ENCODE measurements around the gene KRTAP13-1. TPM values are rescaled to one million over a fixed set of nuclear protein-coding genes. Genes with fewer than 3 reads are reported as not detected.

Gene KRTAP13-1
- not detected in 2 replicates for total RNA-seq

- Mint-ChIP-seq H3K27me3 (no peaks in the 10 kb centered on the region), H3K9me3 (no peaks in the 10 kb centered on the region), H3K4me3 (no peak within 1 kb of the TSS)
Observed at GRCh38 chr21:30395731-30396130, at the start of gene KRTAP13-1. Gene KRTAP13-1, plus strand, starts transcription at chr21:30396031. Its CDS starts 56 bp downstream, at chr21:30396087.

GRCh38 chr21:30348506-30348905 is 47.3 kb upstream of the KRTAP13-1 start, which contains the start of gene KRTAP23-1:
Gene KRTAP23-1, minus strand, starts transcription at chr21:30348606. Its CDS starts 0 bp downstream, at chr21:30348606.
- Mint-ChIP-seq H3K27me3 (no peaks in the 10 kb centered on the region), H3K4me1 (no peaks in the 10 kb centered on the region)

More at GRCh38 chr21:30395731-30396130, at the start of gene KRTAP13-1:
- H3K27ac Mint-ChIP-seq = no peak within 1 kb of the TSS
- DNase-seq = no peak
- H3K36me3 Mint-ChIP-seq (ENCODE audit: low read depth) = no peaks in the 10 kb centered on the region
- intact Hi-C loops (cut with micrococcal nuclease) = no loop called here
- H3K4me1 Mint-ChIP-seq = no peaks in the 10 kb centered on the region

GRCh38 chr21:30349572-30349971 is 46.3 kb upstream of the KRTAP13-1 start:
- intact Hi-C loops (cut with micrococcal nuclease) = no loop called here
- DNase-seq = no peak
- H3K27ac Mint-ChIP-seq = no peak overlapping the region
- no peaks in the 10 kb centered on the region for H3K4me1 Mint-ChIP-seq
- H3K27me3 Mint-ChIP-seq = no peaks in the 10 kb centered on the region
- H3K9me3 Mint-ChIP-seq = no peaks in the 10 kb centered on the region
- no peak overlapping the region for H3K4me3 Mint-ChIP-seq
- no peaks in the 10 kb centered on the region for H3K36me3 Mint-ChIP-seq (ENCODE audit: low read depth)

More at GRCh38 chr21:30348506-30348905, 47.3 kb upstream of the KRTAP13-1 start, which contains the start of gene KRTAP23-1:
- Mint-ChIP-seq H3K4me3 (no peak within 1 kb of the TSS), H3K9me3 (no peaks in the 10 kb centered on the region), H3K36me3 (ENCODE audit: low read depth) (no peaks in the 10 kb centered on the region), H3K27ac (no peak within 1 kb of the TSS)
- no peak for DNase-seq
- intact Hi-C loops (cut with micrococcal nuclease) = no loop called here

GRCh38 chr21:30351534-30351933 is 44.3 kb upstream of the KRTAP13-1 start:
- Mint-ChIP-seq H3K4me1 (no peaks in the 10 kb centered on the region), H3K4me3 (no peak overlapping the region), H3K27ac (no peak overlapping the region), H3K36me3 (ENCODE audit: low read depth) (no peaks in the 10 kb centered on the region), H3K9me3 (no peaks in the 10 kb centered on the region), H3K27me3 (no peaks in the 10 kb centered on the region)
- DNase-seq = no peak
- intact Hi-C loops (cut with micrococcal nuclease) = no loop called here

GRCh38 chr21:30354308-30355005 is 41.4 kb upstream of the KRTAP13-1 start:
- Mint-ChIP-seq H3K27me3 (no peaks in the 10 kb centered on the region), H3K4me1 (no peaks in the 10 kb centered on the region), H3K9me3 (no peaks in the 10 kb centered on the region), H3K36me3 (ENCODE audit: low read depth) (no peaks in the 10 kb centered on the region), H3K27ac (no peak overlapping the region), H3K4me3 (no peak overlapping the region)
- no peak for DNase-seq
- intact Hi-C loops (cut with micrococcal nuclease) = no loop called here

- no peak for DNase-seq
- Mint-ChIP-seq H3K4me3 (no peak overlapping the region), H3K27me3 (no peaks in the 10 kb centered on the region), H3K27ac (no peak overlapping the region), H3K4me1 (no peaks in the 10 kb centered on the region), H3K9me3 (no peaks in the 10 kb centered on the region), H3K36me3 (ENCODE audit: low read depth) (no peaks in the 10 kb centered on the region)
- intact Hi-C loops (cut with micrococcal nuclease) = no loop called here
Observed at GRCh38 chr21:30355906-30356305, 39.9 kb upstream of the KRTAP13-1 start.

GRCh38 chr21:30372139-30372770 is 23.6 kb upstream of the KRTAP13-1 start, which contains the start of gene KRTAP13-2:
Gene KRTAP13-2, minus strand, starts transcription at chr21:30372271. Its CDS starts 58 bp downstream, at chr21:30372213.
- intact Hi-C loops (cut with micrococcal nuclease) = no loop called here
- H3K27ac Mint-ChIP-seq = no peak within 1 kb of the TSS
- no peaks in the 10 kb centered on the region for H3K9me3 Mint-ChIP-seq
- no peaks in the 10 kb centered on the region for H3K27me3 Mint-ChIP-seq
- H3K36me3 Mint-ChIP-seq (ENCODE audit: low read depth) = no peaks in the 10 kb centered on the region
- no peak within 1 kb of the TSS for H3K4me3 Mint-ChIP-seq
- DNase-seq = no peak
- no peaks in the 10 kb centered on the region for H3K4me1 Mint-ChIP-seq

GRCh38 chr21:30382201-30382600 is 13.6 kb upstream of the KRTAP13-1 start:
- Mint-ChIP-seq H3K27ac (no peak overlapping the region), H3K36me3 (ENCODE audit: low read depth) (no peaks in the 10 kb centered on the region), H3K4me3 (no peak overlapping the region), H3K9me3 (no peaks in the 10 kb centered on the region), H3K27me3 (no peaks in the 10 kb centered on the region), H3K4me1 (no peaks in the 10 kb centered on the region)
- intact Hi-C loops (cut with micrococcal nuclease) = no loop called here
- no peak for DNase-seq

- no peaks in the 10 kb centered on the region for H3K36me3 Mint-ChIP-seq (ENCODE audit: low read depth)
- DNase-seq = no peak
- H3K4me1 Mint-ChIP-seq = no peaks in the 10 kb centered on the region
- no peak overlapping the region for H3K27ac Mint-ChIP-seq
- no peaks in the 10 kb centered on the region for H3K27me3 Mint-ChIP-seq
- H3K4me3 Mint-ChIP-seq = no peak overlapping the region
- H3K9me3 Mint-ChIP-seq = no peaks in the 10 kb centered on the region
- intact Hi-C loops (cut with micrococcal nuclease) = no loop called here
Observed at GRCh38 chr21:30391492-30392025, 4.3 kb upstream of the KRTAP13-1 start.

GRCh38 chr21:30408782-30409494 is 13.1 kb downstream of the KRTAP13-1 start:
- Mint-ChIP-seq H3K4me3 (peak overlapping the region; percentile 58), H3K27ac (no peak overlapping the region), H3K27me3 (peaks cover 3% of the 10 kb centered on the region), H3K9me3 (no peaks in the 10 kb centered on the region), H3K4me1 (peaks cover 3% of the 10 kb centered on the region), H3K36me3 (ENCODE audit: low read depth) (no peaks in the 10 kb centered on the region)
- intact Hi-C loops (cut with micrococcal nuclease) = no loop called here
- peak; percentile 69 for DNase-seq

- no peaks in the 10 kb centered on the region for H3K4me1 Mint-ChIP-seq
- no peak overlapping the region for H3K27ac Mint-ChIP-seq
- H3K27me3 Mint-ChIP-seq = no peaks in the 10 kb centered on the region
- no peaks in the 10 kb centered on the region for H3K36me3 Mint-ChIP-seq (ENCODE audit: low read depth)
- DNase-seq = no peak
- no peak overlapping the region for H3K4me3 Mint-ChIP-seq
- H3K9me3 Mint-ChIP-seq = peaks cover 3% of the 10 kb centered on the region
- intact Hi-C loops (cut with micrococcal nuclease) = no loop called here
Observed at GRCh38 chr21:30415993-30416392, 20.2 kb downstream of the KRTAP13-1 start.

GRCh38 chr21:30425826-30426225 is 30.0 kb downstream of the KRTAP13-1 start, which contains the start of gene KRTAP13-3:
Gene KRTAP13-3, minus strand, starts transcription at chr21:30425926. Its CDS starts 14 bp downstream, at chr21:30425912.
- H3K9me3 Mint-ChIP-seq = no peaks in the 10 kb centered on the region
- no peak for DNase-seq
- H3K36me3 Mint-ChIP-seq (ENCODE audit: low read depth) = no peaks in the 10 kb centered on the region
- intact Hi-C loops (cut with micrococcal nuclease) = no loop called here
- H3K27ac Mint-ChIP-seq = no peak within 1 kb of the TSS
- no peaks in the 10 kb centered on the region for H3K4me1 Mint-ChIP-seq
- H3K27me3 Mint-ChIP-seq = no peaks in the 10 kb centered on the region
- H3K4me3 Mint-ChIP-seq = no peak within 1 kb of the TSS

- Mint-ChIP-seq H3K36me3 (ENCODE audit: low read depth) (no peaks in the 10 kb centered on the region), H3K9me3 (no peaks in the 10 kb centered on the region), H3K4me1 (no peaks in the 10 kb centered on the region), H3K27ac (no peak overlapping the region), H3K4me3 (no peak overlapping the region), H3K27me3 (no peaks in the 10 kb centered on the region)
- intact Hi-C loops (cut with micrococcal nuclease) = no loop called here
- DNase-seq = no peak
Observed at GRCh38 chr21:30426731-30427130, 30.9 kb downstream of the KRTAP13-1 start.
